ELF-1 (cell line): ENCODE results near the gene BTNL8.
A peak's percentile ranks its signal among the peaks of the same experiment; 100 is the strongest.

Experiments used
- DNase-seq: peaks from one replicate; pipeline ENCODE4 v3.0.0-alpha.2; 2016; ENCODE audit warnings: low read depth, low spot score

Gene BTNL8, protein sequence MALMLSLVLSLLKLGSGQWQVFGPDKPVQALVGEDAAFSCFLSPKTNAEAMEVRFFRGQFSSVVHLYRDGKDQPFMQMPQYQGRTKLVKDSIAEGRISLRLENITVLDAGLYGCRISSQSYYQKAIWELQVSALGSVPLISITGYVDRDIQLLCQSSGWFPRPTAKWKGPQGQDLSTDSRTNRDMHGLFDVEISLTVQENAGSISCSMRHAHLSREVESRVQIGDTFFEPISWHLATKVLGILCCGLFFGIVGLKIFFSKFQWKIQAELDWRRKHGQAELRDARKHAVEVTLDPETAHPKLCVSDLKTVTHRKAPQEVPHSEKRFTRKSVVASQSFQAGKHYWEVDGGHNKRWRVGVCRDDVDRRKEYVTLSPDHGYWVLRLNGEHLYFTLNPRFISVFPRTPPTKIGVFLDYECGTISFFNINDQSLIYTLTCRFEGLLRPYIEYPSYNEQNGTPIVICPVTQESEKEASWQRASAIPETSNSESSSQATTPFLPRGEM

DNA sequence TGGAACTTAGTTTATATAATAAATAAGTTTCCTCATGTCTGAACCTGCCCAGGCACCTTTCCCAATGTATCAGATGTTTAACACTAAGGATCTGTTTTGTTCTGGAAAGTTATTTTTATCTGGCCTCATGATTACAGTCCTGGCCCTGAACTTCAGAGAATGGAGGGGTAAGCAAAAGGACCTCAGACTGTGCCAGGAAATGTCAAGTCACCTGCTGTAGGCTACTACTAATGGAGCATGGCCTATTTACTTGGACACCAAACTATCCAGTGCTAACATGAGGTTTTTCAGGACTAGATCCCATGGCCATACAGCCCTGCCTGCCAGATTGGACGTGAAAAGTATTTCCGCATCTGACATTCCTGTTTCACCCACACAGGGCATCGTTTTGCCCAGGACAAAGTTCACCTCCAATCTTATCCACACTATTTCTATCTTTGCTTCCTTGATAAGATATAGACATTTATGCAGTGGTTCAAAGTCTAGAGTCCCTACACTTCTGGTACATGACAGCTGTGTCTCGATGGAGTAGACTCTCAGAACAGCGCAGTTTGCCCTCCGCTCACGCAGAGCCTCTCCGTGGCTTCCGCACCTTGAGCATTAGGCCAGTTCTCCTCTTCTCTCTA is at the start of gene BTNL8:
Gene BTNL8, plus strand, starts transcription at position 539 of the 626 bp plus-strand sequence. CDS start 152 bp downstream, outside the sequence.
- no peak for DNase-seq

DNA sequence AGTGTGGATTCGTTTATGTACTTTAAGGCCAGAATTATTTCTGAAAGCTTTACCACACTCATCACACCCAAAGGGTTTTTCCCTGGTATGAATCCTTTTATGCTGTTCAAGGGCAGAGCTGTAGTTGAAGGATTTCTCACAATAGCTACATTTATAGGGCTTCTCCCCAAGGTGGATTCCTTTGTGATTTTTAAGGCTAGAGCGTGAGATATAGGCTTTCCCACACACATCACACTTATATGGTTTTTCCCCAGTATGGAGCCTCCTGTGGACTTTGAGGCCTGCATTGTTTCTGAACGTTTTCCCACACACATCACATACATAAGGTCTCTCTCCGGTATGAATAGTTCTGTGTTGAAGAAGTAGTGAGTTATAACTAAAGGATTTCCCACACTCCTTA is 49.1 kb upstream of the BTNL8 start:
- no peak for DNase-seq

DNA sequence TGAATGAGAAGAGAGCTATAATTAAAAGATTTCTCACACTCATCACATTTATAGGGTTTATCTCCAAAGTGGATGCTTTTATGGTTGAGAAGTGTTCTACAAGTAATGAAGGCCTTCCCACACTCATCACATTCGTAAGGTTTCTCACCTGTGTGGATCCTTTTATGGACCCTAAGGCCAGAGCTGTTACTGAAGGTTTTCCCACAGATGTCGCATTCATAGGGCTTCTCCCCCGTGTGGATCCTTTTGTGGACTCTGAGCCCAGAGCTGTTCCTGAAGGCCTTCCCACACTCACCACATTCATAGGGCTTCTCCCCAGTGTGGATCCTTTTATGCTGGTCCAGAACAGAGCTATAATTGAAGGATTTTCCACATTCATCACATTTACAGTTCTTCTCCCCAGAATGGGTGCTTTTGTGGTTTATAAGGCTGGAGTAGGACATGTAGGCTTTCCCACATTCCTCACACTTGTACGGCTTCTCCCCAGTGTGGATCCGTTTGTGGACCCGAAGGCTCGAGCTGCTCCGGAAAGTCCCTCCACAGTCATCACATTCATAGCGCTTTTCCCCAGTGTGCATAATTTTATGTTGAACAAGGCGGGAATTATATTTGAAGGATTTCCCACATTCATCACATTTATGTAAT is 48.4 kb upstream of the BTNL8 start:
- no peak for DNase-seq

DNA sequence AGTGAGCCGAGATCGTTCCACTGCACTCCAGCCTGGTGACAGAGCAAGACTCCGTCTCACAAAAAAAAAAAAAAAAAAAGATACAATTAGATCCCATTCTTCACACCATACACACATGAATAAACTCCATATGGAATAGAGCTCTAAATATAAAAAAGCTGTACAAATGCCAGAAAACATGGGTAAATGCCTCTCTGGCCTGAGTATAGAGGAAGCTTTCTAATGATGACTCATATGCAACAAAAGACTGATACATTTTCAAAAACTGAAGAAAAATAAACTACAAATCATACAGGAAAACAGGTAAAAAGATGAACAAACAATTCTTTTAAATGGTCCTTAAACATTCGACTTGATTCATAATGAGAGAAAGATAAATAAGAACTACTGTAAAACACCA is 46.5 kb upstream of the BTNL8 start:
- DNase-seq, result no peak

DNA sequence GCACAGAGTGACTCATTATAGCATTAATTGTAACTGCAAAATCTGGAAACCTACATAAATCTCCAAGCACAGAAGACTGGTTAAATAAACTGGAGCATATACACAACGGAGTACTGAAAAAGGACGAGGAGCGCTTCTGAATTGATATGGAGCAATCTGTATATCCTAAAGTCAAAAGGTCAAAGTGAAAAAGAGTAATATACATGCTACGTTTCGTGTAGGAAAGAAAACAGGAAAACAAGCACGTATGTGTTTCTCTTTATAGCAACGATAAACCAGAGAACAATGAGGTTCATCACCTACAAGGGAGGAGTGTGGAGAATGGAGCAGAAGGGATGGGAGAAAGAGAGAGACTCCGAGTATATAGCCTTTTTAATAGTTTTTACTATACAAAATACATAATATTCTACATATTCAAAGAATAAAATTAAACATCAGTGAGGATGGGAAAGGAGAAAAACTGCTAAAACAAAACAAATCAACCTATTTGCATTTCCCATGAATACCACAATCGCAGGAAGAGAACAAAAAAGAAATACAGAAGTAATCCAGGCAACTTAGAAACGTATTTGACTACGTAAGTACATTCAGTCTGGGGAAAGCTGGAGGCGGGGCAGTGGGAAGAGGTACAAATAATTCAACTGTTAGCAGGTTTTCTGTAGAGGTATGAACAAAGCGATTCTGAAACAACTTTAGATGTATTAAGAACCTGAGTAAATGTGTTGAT is 45.7 kb upstream of the BTNL8 start:
- DNase-seq, result no peak

DNA sequence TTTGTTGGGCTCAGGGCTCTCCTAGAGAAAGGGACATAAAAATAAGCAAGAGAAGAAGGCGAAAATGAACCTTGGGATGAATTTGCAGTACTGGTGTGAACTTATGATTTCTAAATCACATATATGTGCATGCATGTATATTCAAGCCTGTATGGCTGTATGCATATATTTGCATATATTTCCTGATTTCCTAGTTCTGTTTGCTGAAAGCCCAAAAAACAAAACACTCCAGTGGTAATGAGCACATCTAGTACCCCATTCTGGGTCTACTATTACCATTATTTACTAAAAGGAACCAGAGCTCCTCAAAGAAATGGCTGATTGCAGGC is 45.1 kb upstream of the BTNL8 start:
- no peak for DNase-seq

DNA sequence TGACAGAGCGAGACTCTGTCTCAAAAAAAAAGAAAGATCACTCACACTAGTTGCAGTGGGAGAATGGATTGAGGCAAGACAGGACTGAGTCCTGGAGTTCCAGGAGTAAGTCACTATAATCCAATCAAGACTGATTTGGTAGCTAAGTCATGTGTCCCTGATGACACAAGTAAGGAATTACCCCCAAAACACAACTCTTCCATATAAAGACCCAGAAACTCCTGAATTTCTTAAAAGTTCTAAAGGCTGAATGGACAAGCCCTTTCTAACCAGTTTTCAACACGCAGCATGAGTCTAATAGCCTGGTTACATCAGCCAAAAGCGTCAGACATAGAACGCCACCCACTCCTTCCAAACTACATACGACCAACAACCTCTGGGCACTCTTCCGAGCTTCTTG is 40.4 kb upstream of the BTNL8 start:
- DNase-seq, result no peak

DNA sequence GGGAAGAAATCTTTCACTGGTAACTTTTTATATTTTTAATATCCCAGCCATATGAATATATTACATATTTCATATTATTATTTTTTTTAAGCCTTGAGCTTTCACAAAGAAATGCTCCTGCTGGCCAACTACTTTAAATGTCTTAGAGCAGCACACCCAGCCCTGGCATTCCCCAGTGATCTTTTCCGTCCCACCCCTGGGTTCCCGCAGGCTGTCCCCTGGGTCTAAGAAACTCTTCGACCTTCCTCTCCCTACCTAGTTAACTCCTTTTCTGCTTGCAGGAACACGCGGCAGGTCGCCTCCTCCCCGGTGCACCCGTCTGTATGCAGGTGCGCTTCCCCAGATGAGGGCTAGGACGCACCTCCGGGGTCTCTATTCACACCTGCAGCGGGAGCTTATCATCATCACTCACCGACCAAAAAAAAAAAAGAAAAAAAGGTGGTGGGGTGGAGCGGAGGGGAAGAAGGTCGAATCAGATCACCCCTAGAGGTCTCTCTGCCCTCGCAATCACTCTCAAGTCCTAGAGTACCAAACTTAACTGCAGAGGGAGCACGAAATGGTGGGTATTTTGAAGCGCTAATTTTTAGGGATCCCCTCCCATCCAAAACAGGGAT is 38.6 kb upstream of the BTNL8 start:
- DNase-seq, result peak; percentile 83

DNA sequence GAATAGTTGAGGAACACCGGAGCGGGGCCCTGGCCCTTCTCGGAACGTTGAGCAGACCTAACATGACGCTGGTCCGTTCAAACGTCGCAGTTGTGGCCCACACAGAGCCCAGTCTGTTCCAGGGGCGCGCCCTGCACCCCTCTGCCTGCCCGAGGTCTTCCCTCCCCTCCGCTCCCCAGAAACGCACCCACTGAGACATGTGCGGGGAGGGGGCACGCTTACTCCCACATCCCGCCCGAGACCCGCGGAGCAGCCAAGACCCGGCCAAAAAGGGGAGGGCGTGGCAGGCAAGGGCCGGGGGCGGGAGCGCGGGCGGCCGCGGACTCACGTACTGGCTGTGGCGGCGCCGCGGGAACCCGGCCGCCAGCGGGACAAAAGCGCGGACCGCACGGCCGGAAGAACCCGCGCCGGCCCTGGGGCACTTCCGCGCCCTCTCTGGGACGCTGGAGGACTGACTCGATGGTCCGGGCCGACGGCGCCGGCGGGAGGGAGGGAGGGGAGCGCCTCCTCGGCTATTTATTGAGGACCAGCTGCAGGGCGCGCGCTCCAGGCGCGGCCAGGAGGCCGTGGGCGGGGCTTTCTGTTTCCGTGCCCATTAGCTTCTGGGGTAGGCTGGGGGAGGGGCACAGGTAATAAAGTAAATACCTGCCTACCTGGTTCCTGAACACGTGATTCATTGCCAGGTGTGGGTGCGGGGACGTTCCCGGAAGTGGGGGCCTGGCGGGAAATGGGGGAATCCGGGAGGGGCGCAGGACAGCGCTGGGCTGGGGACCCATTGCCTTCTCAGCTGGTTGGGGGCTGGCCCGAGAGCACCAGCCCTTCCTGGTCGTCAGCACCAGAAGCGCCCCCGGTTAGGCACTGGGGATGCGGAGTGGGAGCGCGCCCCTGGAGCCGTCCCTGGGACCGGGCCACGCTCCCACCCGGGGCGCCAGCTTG is 37.8 kb upstream of the BTNL8 start, which contains the start of gene ZFP62:
Gene ZFP62, minus strand, starts transcription at position 390 of the 936 bp plus-strand sequence. Its CDS starts 57 bp downstream, at position 333.
- DNase-seq, result peak; percentile 96

DNA sequence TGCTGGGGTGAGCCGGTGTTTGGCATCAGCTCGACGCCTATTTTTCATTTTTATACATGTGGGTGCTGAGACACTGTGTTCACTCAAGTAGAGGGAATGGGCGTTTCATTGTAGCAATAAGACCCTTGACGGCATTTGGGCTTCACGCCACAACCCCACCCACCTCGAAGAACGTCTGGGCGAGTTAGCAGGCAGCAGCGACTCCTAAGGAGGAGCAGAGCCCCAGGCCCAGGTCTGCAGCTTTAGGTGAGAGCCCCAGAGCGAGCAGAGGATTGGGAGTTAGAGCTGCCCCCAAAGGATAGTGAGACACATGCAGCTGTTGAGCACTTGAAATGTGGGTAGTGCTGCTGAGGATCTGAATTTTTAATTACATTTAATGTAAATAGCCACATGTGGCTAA is 36.3 kb upstream of the BTNL8 start:
- peak; percentile 60 for DNase-seq

DNA sequence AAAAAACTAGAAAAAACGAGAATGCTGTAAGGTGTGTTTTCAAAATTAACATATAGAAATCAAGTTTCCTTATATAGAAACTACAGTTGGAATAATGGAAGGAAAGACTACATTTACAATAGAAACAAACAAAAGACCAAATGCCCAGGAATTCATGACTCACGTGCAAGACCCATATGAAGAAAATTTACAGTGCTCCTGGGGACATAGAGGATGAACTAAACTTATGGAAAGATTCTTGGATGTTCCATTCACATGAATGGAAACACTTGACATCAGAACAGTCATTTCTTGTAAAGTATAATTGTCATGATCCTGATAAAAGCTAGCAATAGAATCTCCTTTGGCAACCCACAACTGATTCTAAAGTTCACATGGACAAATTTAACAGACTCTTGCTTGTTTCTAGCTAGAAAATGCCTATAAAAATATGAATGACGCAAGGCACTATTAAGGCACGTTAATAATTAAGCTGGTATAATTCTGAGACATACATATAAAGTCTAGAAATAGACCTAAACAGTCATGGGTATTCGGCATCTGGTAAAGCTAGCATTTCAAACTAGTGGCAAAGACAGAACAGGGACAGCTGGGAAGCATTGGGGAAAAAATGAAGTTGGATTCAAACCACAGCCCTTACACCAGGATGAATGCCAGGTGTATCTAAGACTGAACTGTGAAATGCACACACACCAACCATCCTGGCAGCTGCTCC is 32.8 kb upstream of the BTNL8 start:
- DNase-seq, result no peak

DNA sequence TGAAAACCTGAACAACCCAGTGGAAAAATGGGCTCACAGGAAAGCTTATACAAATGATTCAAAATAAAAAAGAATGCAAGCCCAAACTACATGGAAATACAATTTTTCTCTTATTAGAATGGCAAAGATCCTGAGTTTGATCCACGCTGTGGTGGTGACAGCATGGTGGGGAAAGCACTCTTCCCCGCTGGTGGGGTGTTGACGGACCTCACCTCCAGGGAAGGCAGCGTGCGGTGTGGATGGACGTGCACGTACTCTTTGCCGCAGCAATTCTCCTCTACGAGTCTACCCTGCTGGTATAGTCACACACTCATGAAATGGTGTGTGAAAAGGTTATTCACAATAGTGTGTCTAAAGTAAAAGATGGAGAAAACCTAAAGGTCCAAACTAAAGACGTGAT is 32.0 kb upstream of the BTNL8 start:
- DNase-seq, result no peak

DNA sequence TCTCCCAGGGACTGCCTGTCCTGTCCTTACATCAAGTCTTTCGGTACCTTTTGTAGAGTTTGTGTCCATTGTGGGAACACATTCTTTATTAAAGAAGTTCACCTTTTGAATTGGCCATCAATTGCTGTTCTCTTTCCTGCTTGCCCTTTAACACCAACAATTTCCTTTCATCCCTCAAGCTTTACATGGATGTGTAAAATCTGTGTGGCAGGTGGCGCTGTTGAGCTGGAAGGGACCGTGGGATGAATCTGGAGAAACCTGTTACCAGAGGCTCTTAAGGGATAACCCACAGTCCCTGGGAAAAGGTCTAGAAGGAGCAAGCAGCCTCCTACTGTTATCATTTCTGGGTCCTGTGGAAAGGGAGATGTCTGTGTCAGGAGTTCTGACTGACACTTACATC is 30.0 kb upstream of the BTNL8 start:
- DNase-seq, result peak; percentile 87

DNA sequence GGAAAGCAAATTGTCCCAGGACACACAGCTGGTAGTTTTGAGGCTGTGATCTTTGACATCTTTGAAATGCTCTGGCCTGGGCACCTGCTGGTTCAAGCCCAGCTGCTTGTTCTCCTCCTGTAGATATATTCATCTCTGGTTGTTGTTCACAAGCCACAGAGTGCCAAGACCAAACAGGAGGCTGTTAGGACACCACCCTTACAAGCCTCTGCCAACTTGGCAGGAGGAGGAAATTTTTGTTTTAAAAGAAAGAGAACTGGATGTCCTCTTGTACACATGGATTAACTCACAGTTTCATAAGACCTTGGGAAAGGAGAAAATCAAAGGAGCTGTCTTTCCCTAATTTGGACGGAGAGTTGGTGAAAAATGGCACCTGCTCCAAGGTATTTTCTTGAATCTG is 29.4 kb upstream of the BTNL8 start:
- DNase-seq, result no peak

DNA sequence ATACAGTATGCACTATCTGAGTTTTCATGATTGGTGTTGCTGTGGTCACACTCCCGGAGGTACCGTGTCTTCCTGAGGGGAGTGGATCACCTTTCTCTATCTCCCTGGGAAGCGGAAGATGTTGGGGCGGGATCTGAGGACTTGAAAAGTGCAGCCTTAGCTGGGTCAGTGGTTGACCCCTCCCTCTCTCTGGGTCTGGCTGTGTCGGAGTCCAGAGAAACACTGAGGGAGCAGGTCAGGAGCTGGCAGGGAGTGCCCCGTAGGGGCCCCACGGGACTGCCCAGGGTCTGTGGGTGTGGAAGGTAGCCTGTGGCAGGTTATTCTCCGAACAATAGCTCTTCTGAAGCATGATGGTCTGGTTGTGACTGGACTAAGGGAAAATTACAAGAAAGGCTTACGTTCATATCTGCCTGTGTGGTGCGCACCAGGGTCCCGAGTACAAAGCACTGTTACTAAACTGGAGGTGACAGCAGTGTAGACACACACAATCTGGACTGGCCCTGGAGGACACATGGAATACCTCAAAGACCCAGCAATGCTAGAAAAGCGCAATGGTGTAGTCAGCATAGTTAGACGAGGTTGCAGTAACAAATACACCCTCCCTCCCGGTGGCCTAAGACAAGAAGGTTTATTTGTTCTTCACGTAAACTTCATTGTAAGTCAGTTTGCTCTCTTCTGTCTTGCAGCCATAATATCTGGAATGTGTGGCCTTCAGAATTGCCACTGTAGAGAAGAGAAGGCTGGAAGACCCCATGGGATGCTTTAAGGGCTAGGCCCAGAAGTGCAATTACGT is 28.5 kb upstream of the BTNL8 start:
- no peak for DNase-seq

DNA sequence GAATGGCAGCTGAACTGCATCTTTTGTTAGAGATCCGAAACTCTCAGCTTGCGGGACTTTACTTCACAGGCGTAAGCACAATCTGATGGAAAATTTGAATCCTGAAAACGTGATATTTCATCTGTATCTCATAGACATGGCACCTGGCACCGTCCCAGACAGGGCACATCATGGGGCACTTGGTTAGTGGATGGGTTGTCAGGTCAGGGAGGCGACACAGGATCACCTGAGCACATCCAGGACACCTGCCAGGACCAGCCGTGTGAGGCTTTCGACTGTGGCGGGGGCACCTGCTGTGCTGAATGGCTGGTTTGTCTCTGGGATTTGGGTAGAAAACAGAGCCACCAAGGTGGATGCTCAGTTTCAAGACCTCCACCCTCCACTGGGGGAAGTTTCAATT is 26.5 kb upstream of the BTNL8 start:
- no peak for DNase-seq

DNA sequence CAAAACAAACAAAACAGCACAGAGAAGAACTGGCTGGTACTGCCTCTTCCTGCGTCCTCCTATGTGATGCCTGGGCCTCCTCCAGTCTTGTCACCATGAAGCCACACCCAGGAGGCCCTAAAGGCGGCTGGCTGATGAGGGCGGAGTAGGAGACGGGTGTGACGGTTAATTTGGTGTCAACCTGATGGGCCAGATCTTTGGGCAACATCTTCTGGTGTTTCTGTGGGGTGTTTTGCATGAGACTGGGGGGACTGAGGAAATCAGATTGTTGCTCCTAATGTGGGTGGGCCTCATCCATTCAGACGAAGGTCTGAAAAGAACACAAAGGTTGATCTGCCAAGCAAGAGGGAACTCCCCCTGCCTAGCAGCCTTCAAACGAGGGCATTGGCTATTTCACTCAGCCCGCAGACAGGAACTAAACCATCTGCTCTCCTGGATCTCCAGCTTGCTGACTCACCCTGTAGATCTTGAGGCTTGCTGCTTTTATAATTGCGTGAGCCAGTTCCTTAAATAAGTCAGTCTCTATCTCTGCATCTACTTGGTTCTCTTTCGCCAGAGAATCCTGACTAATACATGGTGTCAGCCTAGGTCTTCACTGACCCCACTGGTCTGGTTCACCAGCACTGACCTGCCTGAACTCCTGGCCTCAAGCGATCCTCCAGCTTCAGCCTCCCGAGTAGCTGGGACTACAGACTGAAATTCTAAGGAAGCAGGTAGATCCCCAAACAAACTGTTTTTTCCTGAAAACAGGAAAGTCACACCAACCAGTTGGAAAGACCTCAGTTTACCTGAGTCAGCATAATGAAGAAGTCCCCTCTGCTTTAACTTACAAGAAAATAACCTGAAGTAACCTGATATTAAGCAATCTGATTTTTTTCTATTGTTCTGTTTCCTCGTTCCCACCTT is 25.1 kb upstream of the BTNL8 start:
- DNase-seq, result peak; percentile 9
